Fibroblast of the aortic adventitia (primary cell): ENCODE data around the gene CKAP5. TPM values are rescaled to one million over a fixed set of nuclear protein-coding genes. Genes with fewer than 3 reads are reported as not detected.
"Not testable (repeated sequence)": the region's sequence is repeated elsewhere in the genome, so short reads cannot be mapped to it uniquely, and the experiment has no call there.

ENCODE experiments used
- DNase-seq: peaks from one replicate; pipeline ENCODE4 v3.0.0-alpha.2; 2010; ENCODE audit warnings: low read depth
- H3K4me3 ChIP-seq: 2 replicates; pipeline ENCODE4 v1.5.1; 2011; ENCODE audit warnings: low read depth, mild to moderate bottlenecking, control low read depth, low read length, moderate library complexity
- total RNA-seq: library from RNA; depleted of rRNA; stranded (reverse); fragments of >200 nt; gene quantifications from 2 replicates; pipeline ENCODE4 v1.2.3, GENCODE V29; 2012; ENCODE audit warnings: low replicate concordance
- TF ChIP-seq, protein P1 (sequence below): IDR thresholded peaks from 2 replicates; pipeline ENCODE4 v1.5.1; 2011; ENCODE audit warnings: mild to moderate bottlenecking, low read length, control low read depth, inconsistent platforms; ENCODE audit not compliant: insufficient read depth

Gene CKAP5
- total RNA-seq, 1 donor, result 83.3 TPM

DNA sequence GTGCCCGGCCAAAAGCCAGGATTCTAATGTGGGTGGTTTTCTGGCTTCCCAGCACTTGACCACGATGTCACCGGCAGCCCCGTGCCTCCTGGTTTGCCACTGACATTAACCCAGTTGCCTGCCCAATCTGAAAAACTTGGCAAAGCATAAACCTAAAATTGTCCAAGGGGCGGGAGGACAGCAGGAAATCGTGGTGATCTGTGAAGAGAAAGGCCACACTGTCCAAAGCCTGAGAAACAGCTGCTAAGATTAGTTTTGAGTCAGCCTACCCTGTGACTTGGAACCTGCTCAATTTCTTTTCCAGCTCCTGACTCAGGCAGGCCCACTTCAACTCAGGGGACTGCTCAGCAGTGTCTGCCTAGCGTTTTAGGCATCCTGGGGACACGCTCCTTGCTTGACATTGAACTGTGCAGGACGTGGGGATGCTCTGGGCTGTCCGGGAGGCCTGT, 135.2 kb downstream of the CKAP5 start:
- peak; percentile 98 for DNase-seq
- TF ChIP-seq, protein P1, sequence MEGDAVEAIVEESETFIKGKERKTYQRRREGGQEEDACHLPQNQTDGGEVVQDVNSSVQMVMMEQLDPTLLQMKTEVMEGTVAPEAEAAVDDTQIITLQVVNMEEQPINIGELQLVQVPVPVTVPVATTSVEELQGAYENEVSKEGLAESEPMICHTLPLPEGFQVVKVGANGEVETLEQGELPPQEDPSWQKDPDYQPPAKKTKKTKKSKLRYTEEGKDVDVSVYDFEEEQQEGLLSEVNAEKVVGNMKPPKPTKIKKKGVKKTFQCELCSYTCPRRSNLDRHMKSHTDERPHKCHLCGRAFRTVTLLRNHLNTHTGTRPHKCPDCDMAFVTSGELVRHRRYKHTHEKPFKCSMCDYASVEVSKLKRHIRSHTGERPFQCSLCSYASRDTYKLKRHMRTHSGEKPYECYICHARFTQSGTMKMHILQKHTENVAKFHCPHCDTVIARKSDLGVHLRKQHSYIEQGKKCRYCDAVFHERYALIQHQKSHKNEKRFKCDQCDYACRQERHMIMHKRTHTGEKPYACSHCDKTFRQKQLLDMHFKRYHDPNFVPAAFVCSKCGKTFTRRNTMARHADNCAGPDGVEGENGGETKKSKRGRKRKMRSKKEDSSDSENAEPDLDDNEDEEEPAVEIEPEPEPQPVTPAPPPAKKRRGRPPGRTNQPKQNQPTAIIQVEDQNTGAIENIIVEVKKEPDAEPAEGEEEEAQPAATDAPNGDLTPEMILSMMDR, result no peak
- no peak overlapping the region for H3K4me3 ChIP-seq

- H3K4me3 ChIP-seq, result not testable (repeated sequence)
Observed at GRCh38 chr11:46709351-46709750, 136.7 kb downstream of the CKAP5 start.

DNA sequence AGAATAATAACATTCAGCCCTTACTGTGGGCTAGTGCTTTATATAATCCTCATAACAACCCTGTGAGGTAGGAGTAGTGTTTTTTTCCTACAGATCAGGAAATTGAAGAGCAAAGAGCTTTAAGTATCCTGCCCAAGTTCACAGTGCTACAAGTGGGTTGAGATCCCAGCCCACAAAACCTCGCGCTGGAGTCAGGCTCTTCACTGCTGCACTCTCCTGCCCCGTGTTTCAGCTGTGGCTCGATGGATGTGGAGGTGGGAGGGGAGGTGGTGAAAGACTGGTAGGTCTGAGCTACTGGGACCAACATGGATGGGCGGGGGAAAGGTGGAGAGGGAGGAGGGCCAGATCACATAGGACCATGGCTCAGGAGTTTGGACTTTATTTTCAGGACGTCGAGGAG, 139.2 kb downstream of the CKAP5 start:
- H3K4me3 ChIP-seq, result no peak overlapping the region
- DNase-seq, result no peak
- TF ChIP-seq, protein P1, result no peak

More at GRCh38 chr11:46709351-46709750, 136.7 kb downstream of the CKAP5 start:
- not testable (repeated sequence) for DNase-seq

DNA sequence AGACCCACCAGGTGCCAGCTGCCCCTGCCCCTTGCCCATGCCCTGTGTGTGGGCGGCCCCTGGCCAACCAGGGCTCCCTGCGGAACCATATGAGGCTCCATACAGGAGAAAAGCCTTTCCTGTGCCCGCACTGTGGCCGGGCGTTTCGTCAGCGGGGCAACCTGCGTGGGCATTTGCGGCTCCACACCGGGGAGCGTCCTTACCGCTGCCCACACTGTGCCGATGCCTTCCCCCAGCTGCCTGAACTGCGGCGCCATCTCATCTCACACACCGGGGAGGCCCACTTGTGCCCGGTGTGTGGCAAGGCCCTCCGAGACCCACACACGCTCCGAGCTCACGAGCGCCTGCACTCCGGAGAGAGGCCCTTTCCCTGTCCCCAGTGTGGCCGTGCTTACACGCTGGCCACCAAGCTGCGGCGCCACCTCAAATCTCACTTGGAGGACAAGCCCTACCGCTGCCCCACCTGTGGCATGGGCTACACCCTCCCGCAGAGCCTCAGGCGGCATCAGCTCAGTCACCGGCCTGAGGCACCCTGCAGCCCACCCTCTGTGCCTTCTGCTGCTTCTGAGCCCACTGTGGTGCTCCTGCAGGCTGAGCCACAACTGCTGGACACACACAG, 140.9 kb downstream of the CKAP5 start:
- TF ChIP-seq, protein P1, result no peak
- no peak for DNase-seq
- no peak overlapping the region for H3K4me3 ChIP-seq

GRCh38 chr11:46701078-46701654, 144.9 kb downstream of the CKAP5 start:
- peak overlapping the region; percentile 99 for H3K4me3 ChIP-seq
- TF ChIP-seq, protein P1, result no peak
- no peak for DNase-seq

DNA sequence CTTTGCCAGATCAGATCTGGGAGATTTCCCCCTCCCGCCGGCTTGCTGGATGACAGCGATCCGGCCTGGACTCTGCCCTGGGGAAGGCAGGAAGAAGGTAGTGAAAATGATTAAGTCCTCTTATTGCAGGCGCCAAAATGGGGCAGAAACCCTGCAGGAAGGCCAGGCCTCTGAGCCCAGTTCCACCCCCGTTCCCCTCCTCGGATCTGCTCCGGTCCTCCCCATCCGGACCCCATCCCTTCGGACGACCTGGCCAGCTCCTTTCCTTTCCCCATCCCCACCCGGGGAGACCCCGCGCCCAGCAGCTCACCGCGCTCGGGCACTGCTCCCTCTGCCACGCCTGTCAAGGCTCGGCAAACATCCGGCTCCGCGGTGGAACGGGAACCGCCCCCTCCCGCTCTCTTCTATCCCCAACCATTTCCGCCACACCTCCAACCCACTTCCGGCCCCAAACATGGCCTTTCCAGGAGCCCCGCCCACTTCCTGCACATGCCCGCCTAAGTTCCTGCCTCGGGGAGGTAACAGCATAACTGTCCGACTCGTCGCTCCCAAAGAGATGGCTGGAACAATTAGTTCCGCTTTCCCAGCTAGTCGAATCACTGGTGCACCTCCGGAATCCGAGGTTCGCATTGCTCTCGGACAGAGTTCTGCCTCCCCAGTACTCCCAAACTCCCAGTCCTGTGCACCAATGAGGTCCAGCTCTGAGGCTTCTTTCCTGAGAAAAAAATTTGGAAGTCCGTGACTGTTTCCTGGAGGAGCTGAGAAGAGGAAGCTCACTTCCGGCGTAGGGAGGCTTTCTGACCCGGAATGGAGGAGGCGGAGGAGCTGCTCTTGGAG, 145.6 kb downstream of the CKAP5 start, which contains the start of the genes ARHGAP1 and ZNF408:
Gene ARHGAP1, minus strand, starts transcription at position 379 of the 837 bp plus-strand sequence. CDS start 4,512 bp downstream, outside the sequence.
Gene ZNF408, plus strand, starts transcription at position 791 of the 837 bp plus-strand sequence. Its CDS starts 17 bp downstream, at position 808.
- TF ChIP-seq, protein P1, result no peak
- peak within 1 kb of the TSS; percentile 99 for H3K4me3 ChIP-seq
- peak; percentile 99 for DNase-seq

- no peak overlapping the region for H3K4me3 ChIP-seq
- DNase-seq, result no peak
- TF ChIP-seq, protein P1, result no peak
Observed at GRCh38 chr11:46698597-46698996, 147.5 kb downstream of the CKAP5 start.
